HFF-Myc (cell line): ENCODE measurements around the gene FAM221B.
A peak's percentile ranks its signal among the peaks of the same experiment; 100 is the strongest.

ENCODE experiments used
- DNase-seq: peaks from one replicate; pipeline ENCODE4 v3.0.0-alpha.2; 2011; ENCODE audit warnings: low read depth; ENCODE audit errors: extremely low read depth
- H3K4me3 ChIP-seq: replicated peaks from 2 replicates; pipeline ENCODE4 v1.5.1; 2011; ENCODE audit warnings: low read depth, mild to moderate bottlenecking, control low read depth, low read length
- CTCF ChIP-seq: IDR thresholded peaks from 2 replicates; pipeline ENCODE4 v1.5.1; 2012; ENCODE audit warnings: mild to moderate bottlenecking, low read depth, low read length, control low read depth; ENCODE audit errors: missing control alignments

The FAM221B gene

DNA sequence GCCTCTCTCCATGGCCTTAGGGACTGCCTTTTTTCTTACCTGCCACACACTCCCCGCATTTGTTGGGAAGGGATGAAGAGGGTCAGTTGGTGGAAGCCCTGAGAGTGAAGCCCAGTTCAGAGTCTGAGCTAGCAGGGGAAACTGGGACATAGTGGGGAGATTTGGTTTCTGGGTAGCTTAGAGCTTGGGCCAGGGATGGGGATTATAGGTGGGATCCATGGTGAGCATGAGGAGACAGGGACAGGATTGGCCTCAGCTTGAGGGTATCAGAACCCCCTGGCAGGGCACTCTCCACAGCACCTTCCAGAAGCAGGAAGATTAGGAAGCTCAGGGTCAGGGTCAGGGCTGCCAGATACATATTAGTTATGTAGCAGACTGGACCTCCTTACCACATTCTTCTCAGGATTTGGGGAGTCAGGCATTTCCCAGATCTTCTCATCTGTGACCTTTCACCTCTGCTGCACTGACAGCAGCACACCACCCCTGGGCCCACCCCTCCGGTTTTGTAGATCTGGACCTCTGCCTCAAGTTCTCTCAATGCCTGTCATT, 23.8 kb upstream of the FAM221B start:
- no peak for DNase-seq
- no peak overlapping the region for H3K4me3 ChIP-seq
- TF ChIP-seq CTCF, result no peak

GRCh38 chr9:35847792-35848572, 19.4 kb upstream of the FAM221B start:
- peak; percentile 58 for DNase-seq
- H3K4me3 ChIP-seq, result no peak overlapping the region
- no peak for TF ChIP-seq CTCF

- H3K4me3 ChIP-seq, result no peak overlapping the region
- no peak for TF ChIP-seq CTCF
These were observed 17.6 kb upstream of the FAM221B start for GRCh38 chr9:35845824-35846771.

DNA sequence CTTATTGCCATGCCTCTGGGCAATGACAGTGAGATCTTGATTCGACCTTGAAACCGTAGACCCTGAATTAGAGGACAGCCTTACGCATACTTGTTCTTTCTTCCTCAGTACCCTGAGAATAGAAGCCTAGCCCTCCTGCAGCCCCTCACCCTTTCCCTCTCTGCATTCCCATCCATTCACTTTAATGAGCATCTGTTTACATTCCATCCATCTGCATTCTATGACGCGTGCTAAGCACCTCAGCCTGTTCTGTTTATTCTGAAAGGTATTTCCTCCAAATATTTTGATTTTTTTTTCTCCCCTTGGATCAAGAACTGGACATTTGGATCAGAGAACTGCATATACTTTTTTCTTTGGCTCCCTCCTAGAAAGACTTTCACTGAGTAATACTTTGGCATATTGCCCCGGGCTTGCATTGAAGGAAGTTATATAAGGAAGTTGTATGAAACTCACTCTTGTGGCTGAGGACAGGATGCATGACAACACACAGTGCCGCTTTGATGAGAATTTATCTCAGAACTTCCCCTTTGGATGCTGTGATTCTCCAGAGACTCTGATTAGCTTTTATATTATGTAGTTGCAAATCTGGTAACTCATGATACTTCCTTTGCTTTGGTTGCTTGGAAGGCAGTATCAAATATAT, 16.2 kb upstream of the FAM221B start:
- no peak for TF ChIP-seq CTCF
- peak; percentile 65 for DNase-seq
- no peak overlapping the region for H3K4me3 ChIP-seq

More at GRCh38 chr9:35845824-35846771, 17.6 kb upstream of the FAM221B start:
- DNase-seq, result no peak

GRCh38 chr9:35842795-35843194, 14.3 kb upstream of the FAM221B start:
- DNase-seq, result no peak
- H3K4me3 ChIP-seq, result no peak overlapping the region
- no peak for TF ChIP-seq CTCF

DNA sequence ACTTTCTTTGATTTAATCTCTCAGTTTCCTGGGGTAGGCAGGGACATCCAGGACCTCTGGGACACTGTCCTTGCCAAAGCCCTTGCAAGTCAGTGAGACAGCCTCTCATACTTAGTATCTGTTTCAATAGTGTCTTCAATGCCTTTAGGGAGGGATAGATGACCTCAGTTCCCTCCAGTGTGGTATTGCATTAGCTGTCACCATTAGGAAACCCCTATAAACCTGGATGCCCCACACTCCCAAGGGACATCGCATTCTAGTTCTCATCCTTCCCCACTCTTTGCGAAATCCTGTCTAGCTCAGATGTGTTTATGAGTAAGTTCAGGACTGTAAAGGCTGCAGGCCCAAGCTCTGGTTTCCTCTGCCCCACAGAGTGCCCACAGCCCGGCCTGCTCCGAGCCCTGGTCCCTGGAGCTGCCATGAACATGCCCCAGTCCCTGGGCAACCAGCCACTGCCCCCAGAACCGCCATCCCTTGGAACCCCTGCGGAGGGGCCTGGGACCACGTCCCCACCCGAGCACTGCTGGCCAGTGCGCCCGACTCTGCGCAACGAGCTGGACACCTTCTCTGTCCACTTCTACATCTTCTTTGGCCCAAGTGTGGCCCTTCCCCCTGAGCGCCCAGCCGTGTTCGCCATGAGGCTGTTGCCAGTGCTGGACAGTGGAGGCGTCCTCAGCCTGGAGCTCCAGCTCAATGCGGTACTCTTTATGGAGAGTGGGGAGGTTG, 13.7 kb upstream of the FAM221B start:
- H3K4me3 ChIP-seq, result no peak overlapping the region
- no peak for TF ChIP-seq CTCF
- DNase-seq, result no peak
